Mesodermal cell (in vitro differentiated cells): ENCODE data around the gene SLC43A3.

Source experiments
- H3K27ac ChIP-seq: 2 replicates; pipeline ENCODE4 v1.7.0; 2013; ENCODE audit warnings: mild to moderate bottlenecking, low read depth, low read length, moderate library complexity; ENCODE audit not compliant: severe bottlenecking
- H3K36me3 ChIP-seq: 2 replicates; pipeline ENCODE4 v1.7.1; 2013; ENCODE audit warnings: mild to moderate bottlenecking, low read length, moderate library complexity; ENCODE audit not compliant: control insufficient read depth, insufficient read depth
- H3K4me1 ChIP-seq: one replicate; pipeline ENCODE4 v1.7.1; 2013; ENCODE audit warnings: mild to moderate bottlenecking, low read length; ENCODE audit not compliant: insufficient read depth, control insufficient read depth, poor library complexity, severe bottlenecking
- H3K4me3 ChIP-seq: 2 replicates; pipeline ENCODE4 v1.7.0; 2013; ENCODE audit warnings: low read length, control low read depth, mild to moderate bottlenecking; ENCODE audit not compliant: insufficient read depth, poor library complexity, severe bottlenecking; ENCODE audit errors: extremely low read depth
- H3K9me3 ChIP-seq: 2 replicates; pipeline ENCODE4 v1.7.1; 2013; ENCODE audit warnings: mild to moderate bottlenecking, low read length, moderate library complexity; ENCODE audit not compliant: control insufficient read depth
- WGBS, 2 experiments: methylation state at CpG; one replicate each; pipeline ENCODE4 v1.1.5; 2013; ENCODE audit warnings: missing lambda C conversion rate in 2 of 2; ENCODE audit not compliant: insufficient coverage in 2 of 2; 5-methylcytosine and 5-hydroxymethylcytosine counted together

Gene SLC43A3

DNA sequence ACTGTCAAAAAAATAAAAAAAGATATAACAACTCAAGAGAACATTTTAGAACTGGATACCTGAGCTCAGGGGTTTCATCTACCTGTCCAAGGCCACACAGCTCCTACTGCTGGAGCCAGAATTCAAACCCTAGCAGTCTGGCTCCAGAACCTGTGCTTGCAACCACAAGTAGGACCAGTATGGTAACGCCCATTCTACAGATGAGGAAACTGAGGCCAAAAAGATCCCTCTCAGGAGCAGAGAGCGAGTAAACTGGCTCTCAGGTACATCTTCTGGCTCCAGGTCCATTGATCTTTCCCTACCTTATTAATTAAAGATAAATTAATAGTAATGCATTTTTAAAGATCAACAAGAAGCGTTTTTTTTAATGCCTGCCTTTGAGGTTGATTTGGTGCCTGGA is 69.6 kb downstream of the SLC43A3 start:
- H3K36me3 ChIP-seq = no peaks in the 10 kb centered on the region
- no peaks in the 10 kb centered on the region for H3K4me1 ChIP-seq
- no peaks in the 10 kb centered on the region for H3K9me3 ChIP-seq
- WGBS, 2 experiments = 100% methylated on average over 1 of the region's 3 CpGs
- no peak overlapping the region for H3K4me3 ChIP-seq
- H3K27ac ChIP-seq = no peak overlapping the region
